Mucosa of rectum (tissue), 2 donors: ENCODE results near the gene RPS6KA3.

ENCODE experiments used
- H3K27ac ChIP-seq, 2 donors: one replicate each; pipeline ENCODE4 v1.7.0; 2013; ENCODE audit warnings: inconsistent platforms in 2 of 2, low read depth in 2 of 2, low read length in 2 of 2
- H3K27me3 ChIP-seq, 2 donors: one replicate each; pipeline ENCODE4 v1.7.0; 2013; ENCODE audit warnings: low read length in 2 of 2; ENCODE audit not compliant: control insufficient read depth in 2 of 2, insufficient read depth in 2 of 2
- H3K36me3 ChIP-seq, 2 donors: one replicate each; pipeline ENCODE4 v1.7.0; 2013; ENCODE audit warnings: low read length in 2 of 2; ENCODE audit not compliant: control insufficient read depth in 2 of 2, insufficient read depth in 2 of 2
- H3K4me1 ChIP-seq, 2 donors: one replicate each; pipeline ENCODE4 v1.7.0; 2013; ENCODE audit warnings: low read length in 2 of 2, mild to moderate bottlenecking in 1 of 2; ENCODE audit not compliant: control insufficient read depth in 2 of 2, insufficient read depth in 2 of 2
- H3K4me3 ChIP-seq, 2 donors: one replicate each; pipeline ENCODE4 v1.7.0; 2013; ENCODE audit warnings: low read length in 2 of 2
- H3K9ac ChIP-seq, 2 donors: one replicate each; pipeline ENCODE4 v1.7.0; 2013; ENCODE audit warnings: low read length in 2 of 2, low read depth in 1 of 2, mild to moderate bottlenecking in 1 of 2
- H3K9me3 ChIP-seq, 2 donors: one replicate each; pipeline ENCODE4 v1.7.0; 2013; ENCODE audit warnings: low read length in 2 of 2; ENCODE audit not compliant: control insufficient read depth in 2 of 2
- donor health status: healthy.
- donor health status: Normal muscosa, but diverticular disease.

RPS6KA3 gene

GRCh38 chrX:20227116-20227515 lies 39.6 kb downstream of the RPS6KA3 start:
- no peak overlapping the region for H3K27ac ChIP-seq
- no peaks in the 10 kb centered on the region for H3K9me3 ChIP-seq

DNA sequence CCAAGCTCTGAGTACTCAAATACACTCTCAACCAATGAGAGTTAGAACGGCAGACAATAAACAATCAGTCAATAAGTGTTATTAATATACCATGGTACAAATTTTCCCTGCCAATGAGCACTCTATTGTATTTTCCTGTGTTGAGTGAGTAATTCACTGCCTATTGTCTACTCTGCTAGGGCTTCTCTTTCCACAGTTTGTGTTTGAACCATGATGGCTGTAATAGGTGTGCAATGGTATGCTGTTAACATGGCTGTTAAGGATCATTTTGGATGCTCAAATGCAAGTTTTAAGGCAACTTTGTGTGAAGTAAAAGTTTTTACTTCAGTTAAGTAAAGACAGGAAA lies 41.2 kb downstream of the RPS6KA3 start:
- Histone ChIP-seq H3K4me3 (no peak overlapping the region), H3K9me3 (no peaks in the 10 kb centered on the region), H3K9ac (no peak overlapping the region), H3K27me3 (no peaks in the 10 kb centered on the region), H3K27ac (no peak overlapping the region), H3K36me3 (peaks cover 0 to 5% of the 10 kb centered on the region in 2 donors), H3K4me1 (no peaks in the 10 kb centered on the region)

More at GRCh38 chrX:20227116-20227515, 39.6 kb downstream of the RPS6KA3 start:
- Histone ChIP-seq H3K27me3 (no peaks in the 10 kb centered on the region), H3K9ac (no peak overlapping the region), H3K36me3 (peaks cover 0 to 5% of the 10 kb centered on the region in 2 donors), H3K4me1 (no peaks in the 10 kb centered on the region), H3K4me3 (no peak overlapping the region)

- H3K4me3 ChIP-seq, result no peak overlapping the region
- no peak overlapping the region for H3K9ac ChIP-seq
- no peaks in the 10 kb centered on the region for H3K4me1 ChIP-seq
- no peak overlapping the region for H3K27ac ChIP-seq
- H3K27me3 ChIP-seq, result no peaks in the 10 kb centered on the region
- no peaks in the 10 kb centered on the region for H3K9me3 ChIP-seq
- peaks cover 0 to 5% of the 10 kb centered on the region in 2 donors for H3K36me3 ChIP-seq
These were observed 41.8 kb downstream of the RPS6KA3 start for GRCh38 chrX:20224814-20225487.

DNA sequence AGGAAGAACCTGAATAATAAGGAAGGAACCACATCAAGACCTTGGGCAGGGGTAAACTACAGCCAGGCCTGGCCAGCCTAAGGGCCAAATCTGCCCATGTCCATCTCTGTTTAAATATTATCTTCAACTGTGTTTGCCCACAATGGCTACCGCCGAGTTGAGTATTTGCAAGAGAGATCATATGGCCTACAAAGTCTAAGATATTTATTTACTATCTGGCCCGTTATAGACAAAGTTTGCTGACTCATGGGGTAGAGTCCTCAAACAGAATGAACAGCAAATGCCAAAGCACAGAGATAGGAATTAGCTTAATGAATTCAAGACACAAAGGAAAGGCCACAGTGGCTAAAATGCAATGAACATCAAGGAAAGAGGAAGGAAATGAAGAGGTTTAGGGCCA lies 44.8 kb downstream of the RPS6KA3 start:
- H3K27ac ChIP-seq, result no peak overlapping the region

DNA sequence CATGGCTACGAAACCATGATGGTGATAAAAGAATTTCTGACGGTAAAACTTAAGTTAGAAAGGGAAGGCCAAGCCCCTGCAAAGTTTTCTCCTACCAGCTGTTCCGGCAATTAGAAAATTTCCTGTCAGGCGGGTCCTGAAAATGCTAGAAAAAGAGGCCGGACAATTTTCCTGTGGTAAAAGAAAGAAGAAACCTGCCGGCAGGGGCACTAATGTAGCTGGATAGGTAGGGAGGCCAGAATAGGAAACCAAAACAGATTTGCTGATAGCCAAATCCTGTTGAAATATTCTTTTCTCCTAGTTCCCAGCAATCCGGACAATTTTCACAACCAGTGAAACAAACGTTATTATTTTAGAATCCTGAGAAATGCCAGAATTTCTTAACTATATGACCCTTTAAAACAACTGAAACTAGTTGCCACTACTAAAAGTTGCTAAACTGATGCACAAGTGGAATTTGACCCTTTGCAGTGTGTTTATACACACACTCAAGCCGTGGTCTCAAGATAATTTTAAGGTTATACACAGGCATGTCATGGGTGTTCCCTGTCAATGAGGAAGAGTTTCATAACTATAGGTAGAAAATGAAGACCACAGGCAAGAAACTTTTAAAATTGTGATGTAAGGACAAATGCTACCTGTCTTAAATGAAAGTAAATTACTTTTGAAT lies 47.7 kb downstream of the RPS6KA3 start:
- H3K27me3 ChIP-seq, result no peaks in the 10 kb centered on the region
- H3K4me3 ChIP-seq, result no peak overlapping the region
- H3K9me3 ChIP-seq, result no peaks in the 10 kb centered on the region
- no peaks in the 10 kb centered on the region for H3K36me3 ChIP-seq
- no peak overlapping the region for H3K9ac ChIP-seq
- H3K4me1 ChIP-seq, result no peaks in the 10 kb centered on the region
- no peak overlapping the region for H3K27ac ChIP-seq

More for the DNA sequence above, 44.8 kb downstream of the RPS6KA3 start:
- no peak overlapping the region for H3K9ac ChIP-seq
- no peaks in the 10 kb centered on the region for H3K4me1 ChIP-seq
- no peak overlapping the region for H3K4me3 ChIP-seq
- H3K9me3 ChIP-seq, result no peaks in the 10 kb centered on the region
- H3K27me3 ChIP-seq, result no peaks in the 10 kb centered on the region
- no peaks in the 10 kb centered on the region for H3K36me3 ChIP-seq

DNA sequence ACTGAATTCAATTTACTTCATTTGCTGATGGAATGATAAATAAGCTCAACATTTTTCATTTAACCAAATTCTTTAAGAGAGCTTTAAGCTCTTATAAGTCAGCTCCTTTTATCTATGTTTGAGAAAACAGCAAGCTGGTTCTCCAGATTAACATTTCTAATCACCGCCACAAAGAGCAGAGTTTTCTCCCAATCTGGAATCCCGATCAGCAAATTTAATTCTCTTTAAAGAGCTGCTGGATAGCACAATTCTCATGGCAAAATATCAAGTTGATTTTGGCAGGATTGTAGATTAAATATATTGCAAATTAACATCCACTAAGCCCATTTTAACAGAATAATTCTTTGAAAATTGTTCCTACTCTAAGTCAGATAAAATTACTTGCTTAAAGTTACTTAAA lies 48.8 kb downstream of the RPS6KA3 start:
- Histone ChIP-seq H3K27me3 (no peaks in the 10 kb centered on the region), H3K9ac (no peak overlapping the region), H3K27ac (no peak overlapping the region), H3K36me3 (no peaks in the 10 kb centered on the region), H3K4me1 (no peaks in the 10 kb centered on the region), H3K9me3 (no peaks in the 10 kb centered on the region), H3K4me3 (no peak overlapping the region)

- Histone ChIP-seq H3K9me3 (no peaks in the 10 kb centered on the region), H3K9ac (no peak overlapping the region), H3K27ac (no peak overlapping the region), H3K36me3 (no peaks in the 10 kb centered on the region), H3K4me1 (no peaks in the 10 kb centered on the region), H3K4me3 (no peak overlapping the region), H3K27me3 (no peaks in the 10 kb centered on the region)
These were observed 49.4 kb downstream of the RPS6KA3 start for GRCh38 chrX:20217271-20217670.

DNA sequence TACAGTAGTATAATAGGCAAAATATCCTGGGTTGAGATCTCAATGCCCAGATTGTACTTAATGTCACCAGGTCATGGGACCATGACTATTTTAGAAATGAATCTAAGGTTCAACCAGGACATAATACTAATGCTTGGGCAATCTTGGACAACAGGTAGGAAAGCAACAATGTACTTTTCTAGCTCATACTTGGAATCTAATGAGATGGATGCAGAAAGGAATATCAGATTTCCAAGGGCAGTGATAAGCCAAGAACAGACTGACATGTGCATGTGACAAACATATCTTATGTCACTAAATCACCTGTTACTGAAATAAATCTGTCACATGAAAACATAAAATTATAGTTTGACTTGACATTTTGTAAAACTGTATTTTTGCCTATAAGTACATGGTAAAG lies 51.1 kb downstream of the RPS6KA3 start:
- Histone ChIP-seq H3K9me3 (no peaks in the 10 kb centered on the region), H3K4me3 (no peak overlapping the region), H3K4me1 (no peaks in the 10 kb centered on the region), H3K9ac (no peak overlapping the region), H3K27ac (no peak overlapping the region), H3K27me3 (peaks cover 0 to 2% of the 10 kb centered on the region in 2 donors), H3K36me3 (no peaks in the 10 kb centered on the region)

DNA sequence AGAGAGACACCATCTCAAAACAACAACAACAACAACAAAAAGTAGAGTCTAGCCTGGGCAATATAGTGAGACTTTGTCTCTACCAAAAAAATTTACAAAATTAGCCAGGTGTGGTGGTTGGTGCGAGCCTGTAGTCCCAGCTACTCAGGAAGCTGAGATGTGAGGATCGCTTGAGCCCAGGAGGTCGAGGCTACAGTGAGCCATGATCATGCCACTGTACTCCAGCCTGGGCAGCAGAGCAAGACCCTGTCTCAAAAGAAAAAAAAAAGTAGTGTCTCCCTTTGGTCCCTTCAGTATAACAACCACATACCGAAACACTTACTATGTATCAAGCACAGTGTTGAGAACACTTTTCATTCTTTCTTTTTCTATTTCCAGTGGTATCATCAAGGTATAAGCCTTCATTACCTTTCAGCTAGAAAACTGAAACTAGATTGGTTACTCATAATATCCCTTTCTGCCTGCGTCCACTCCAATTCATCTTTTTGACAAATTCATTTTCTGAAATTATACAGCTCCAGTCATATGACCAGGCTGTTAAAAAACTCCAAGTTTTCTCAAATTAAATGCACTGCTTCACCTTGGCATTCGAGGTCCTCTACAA lies 54.1 kb downstream of the RPS6KA3 start:
- Histone ChIP-seq H3K36me3 (peaks cover 5 to 10% of the 10 kb centered on the region in 2 donors), H3K9me3 (no peaks in the 10 kb centered on the region), H3K9ac (no peak overlapping the region), H3K27me3 (peaks cover 0 to 4% of the 10 kb centered on the region in 2 donors), H3K4me1 (no peaks in the 10 kb centered on the region), H3K4me3 (no peak overlapping the region), H3K27ac (no peak overlapping the region)

- peaks cover 5 to 10% of the 10 kb centered on the region in 2 donors for H3K36me3 ChIP-seq
- no peak overlapping the region for H3K9ac ChIP-seq
- H3K4me1 ChIP-seq, result no peaks in the 10 kb centered on the region
- H3K4me3 ChIP-seq, result no peak overlapping the region
- peaks cover 0 to 4% of the 10 kb centered on the region in 2 donors for H3K27me3 ChIP-seq
- no peak overlapping the region for H3K27ac ChIP-seq
- H3K9me3 ChIP-seq, result no peaks in the 10 kb centered on the region
These were observed 55.4 kb downstream of the RPS6KA3 start for GRCh38 chrX:20211261-20211786.
